MCF 10A (cell line): ENCODE measurements around the gene CTSO. TPM values are rescaled to one million over a fixed set of nuclear protein-coding genes. Genes with fewer than 3 reads are reported as not detected.

ENCODE experiments used
- BruUV-seq: library from RNA; stranded (reverse); fragments of 400-500 nt; replicated peaks from 2 replicates; lab custom pipeline; 2021; lab: Mats Ljungman, UMichigan
- CTCF ChIA-PET: fragments of 300-600 bp; sonication (Branson Sonifier 250); formaldehyde crosslinking; extraction: SDS; loops from one replicate; lab custom pipeline; 2021; ENCODE audit warnings: antibody characterized with exemption, inconsistent platforms; lab: Yijun Ruan, JAX
- POLR2A ChIA-PET: fragments of 300-600, 350-650 bp; sonication (Branson Sonifier 250); formaldehyde crosslinking; extraction: SDS; loops from one replicate; lab custom pipeline; 2020; ENCODE audit warnings: antibody characterized with exemption, inconsistent platforms; lab: Yijun Ruan, JAX
- DNase-seq: peaks from one replicate; pipeline ENCODE4 v3.0.0-alpha.2; 2018; ENCODE audit not compliant: unreplicated experiment
- H3K27ac Mint-ChIP-seq: one replicate; pipeline ENCODE4 v1.8.0; 2022; ENCODE audit warnings: mild to moderate bottlenecking, low read depth, mixed read lengths; ENCODE audit not compliant: unreplicated experiment
- H3K27me3 Mint-ChIP-seq: one replicate; pipeline ENCODE4 v1.8.0; 2022; ENCODE audit warnings: mixed read lengths; ENCODE audit not compliant: insufficient read depth, unreplicated experiment
- H3K36me3 Mint-ChIP-seq: one replicate; pipeline ENCODE4 v1.8.0; 2022; ENCODE audit warnings: mild to moderate bottlenecking, moderate library complexity, mixed read lengths; ENCODE audit not compliant: insufficient read depth, unreplicated experiment
- H3K4me1 Mint-ChIP-seq: one replicate; pipeline ENCODE4 v1.8.0; 2022; ENCODE audit warnings: mixed read lengths; ENCODE audit not compliant: insufficient read depth, unreplicated experiment
- H3K4me3 Mint-ChIP-seq: one replicate; pipeline ENCODE4 v1.8.0; 2022; ENCODE audit warnings: mild to moderate bottlenecking, moderate library complexity, mixed read lengths; ENCODE audit not compliant: unreplicated experiment
- H3K9me3 Mint-ChIP-seq: one replicate; pipeline ENCODE4 v1.8.0; 2022; ENCODE audit warnings: mixed read lengths; ENCODE audit not compliant: unreplicated experiment
- CTCF ChIP-seq: fragments of 200-600 bp; IDR thresholded peaks from one replicate; pipeline ENCODE4 v1.8.0; 2022; ENCODE audit warnings: antibody characterized with exemption, mild to moderate bottlenecking; ENCODE audit not compliant: unreplicated experiment
- intact Hi-C: fragments of 100-400 bp; cut with micrococcal nuclease; formaldehyde crosslinking; loops from 2 replicates; pipeline ENCODE4 v1.14.1; 2022
- total RNA-seq: library from RNA; stranded (reverse); gene quantifications from 2 replicates; pipeline ENCODE4 v1.2.3, GENCODE V29; 2022

Gene CTSO
- total RNA-seq, 1 experiment from 2014 or later, result 2.3 TPM

GRCh38 chr4:155950461-155950860, 3.2 kb downstream of the CTSO start:
- Mint-ChIP-seq H3K4me1 (peaks cover 8% of the 10 kb centered on the region), H3K27me3 (no peaks in the 10 kb centered on the region), H3K4me3 (no peak overlapping the region), H3K27ac (no peak overlapping the region), H3K36me3 (no peaks in the 10 kb centered on the region), H3K9me3 (no peaks in the 10 kb centered on the region)
- ChIA-PET POLR2A (no interaction called here), CTCF (interaction anchor here (0.6 to 7.2 kb wide), 3 partner anchors 141 to 1354 kb away, joined by 3 to 139 read pairs (median 4); no protein-coding TSS in a partner anchor)
- no peak for TF ChIP-seq CTCF
- no peak for DNase-seq
- intact Hi-C loops, result loop anchor here (10.0 kb wide), 1 partner anchor 524 kb away; no protein-coding TSS in a partner anchor
- no TSS peak for BruUV-seq

- Mint-ChIP-seq H3K4me3 (no peak overlapping the region), H3K36me3 (no peaks in the 10 kb centered on the region), H3K4me1 (peaks cover 8% of the 10 kb centered on the region), H3K27me3 (no peaks in the 10 kb centered on the region), H3K9me3 (no peaks in the 10 kb centered on the region), H3K27ac (no peak overlapping the region)
- intact Hi-C loops, result no loop called here
- CTCF ChIA-PET, result interaction anchor here (1.2 kb wide), 1 partner anchor 140 kb away, joined by 4 read pairs; no protein-coding TSS in a partner anchor
- POLR2A ChIA-PET, result interaction anchor here (0.6 kb wide), 1 partner anchor 21 kb away, joined by 6 read pairs; no protein-coding TSS in a partner anchor
- TF ChIP-seq CTCF, result no peak
- no TSS peak for BruUV-seq
- DNase-seq, result no peak
Observed at GRCh38 chr4:155948541-155948940, 5.1 kb downstream of the CTSO start.

- ChIA-PET POLR2A (no interaction called here), CTCF (no interaction called here)
- BruUV-seq, result no TSS peak
- no peaks in the 10 kb centered on the region for H3K4me1 Mint-ChIP-seq
- no peaks in the 10 kb centered on the region for H3K9me3 Mint-ChIP-seq
- no peaks in the 10 kb centered on the region for H3K27me3 Mint-ChIP-seq
- H3K27ac Mint-ChIP-seq, result no peak overlapping the region
- no peak for TF ChIP-seq CTCF
- no peaks in the 10 kb centered on the region for H3K36me3 Mint-ChIP-seq
- H3K4me3 Mint-ChIP-seq, result no peak overlapping the region
- intact Hi-C loops, result no loop called here
- DNase-seq, result peak; percentile 15
Observed at GRCh38 chr4:155946486-155946885, 7.2 kb downstream of the CTSO start.

GRCh38 chr4:155944516-155944915, 9.2 kb downstream of the CTSO start:
- POLR2A ChIA-PET, result interaction anchor here (0.7 to 0.9 kb wide), 2 partner anchors 23 to 30 kb away, joined by 3 to 4 read pairs; no protein-coding TSS in a partner anchor
- H3K36me3 Mint-ChIP-seq, result no peaks in the 10 kb centered on the region
- CTCF ChIA-PET, result interaction anchor here (1.4 to 2.5 kb wide), 2 partner anchors 9 to 136 kb away, joined by 3 to 20 read pairs; partner anchors contain the start of gene CTSO
- no peak for TF ChIP-seq CTCF
- no peak overlapping the region for H3K27ac Mint-ChIP-seq
- no peak for DNase-seq
- no peaks in the 10 kb centered on the region for H3K9me3 Mint-ChIP-seq
- H3K4me1 Mint-ChIP-seq, result no peaks in the 10 kb centered on the region
- no TSS peak for BruUV-seq
- intact Hi-C loops, result no loop called here
- H3K4me3 Mint-ChIP-seq, result no peak overlapping the region
- H3K27me3 Mint-ChIP-seq, result no peaks in the 10 kb centered on the region
